ENCODE data around the gene LY9.

DNA sequence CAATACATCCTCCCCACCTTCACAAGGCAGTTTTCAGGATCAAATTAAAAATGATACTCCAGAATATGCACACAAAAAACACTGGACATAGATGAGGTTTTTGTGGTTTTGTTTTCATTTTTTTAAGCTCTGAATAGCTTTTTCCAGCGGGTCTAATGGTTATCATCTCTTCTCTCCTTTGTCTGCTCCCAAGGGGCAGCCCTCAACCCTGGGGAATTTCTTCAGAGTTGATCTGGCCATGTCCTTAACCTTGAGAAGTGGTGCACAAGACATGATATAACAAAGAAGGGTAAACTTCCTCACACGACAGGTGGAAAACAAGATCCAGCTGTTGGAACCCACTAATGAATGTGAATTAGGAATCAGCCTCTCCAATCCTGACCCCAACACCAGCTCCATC lies 68.2 kb downstream of the LY9 start:
- TF ChIP-seq, protein P1, sequence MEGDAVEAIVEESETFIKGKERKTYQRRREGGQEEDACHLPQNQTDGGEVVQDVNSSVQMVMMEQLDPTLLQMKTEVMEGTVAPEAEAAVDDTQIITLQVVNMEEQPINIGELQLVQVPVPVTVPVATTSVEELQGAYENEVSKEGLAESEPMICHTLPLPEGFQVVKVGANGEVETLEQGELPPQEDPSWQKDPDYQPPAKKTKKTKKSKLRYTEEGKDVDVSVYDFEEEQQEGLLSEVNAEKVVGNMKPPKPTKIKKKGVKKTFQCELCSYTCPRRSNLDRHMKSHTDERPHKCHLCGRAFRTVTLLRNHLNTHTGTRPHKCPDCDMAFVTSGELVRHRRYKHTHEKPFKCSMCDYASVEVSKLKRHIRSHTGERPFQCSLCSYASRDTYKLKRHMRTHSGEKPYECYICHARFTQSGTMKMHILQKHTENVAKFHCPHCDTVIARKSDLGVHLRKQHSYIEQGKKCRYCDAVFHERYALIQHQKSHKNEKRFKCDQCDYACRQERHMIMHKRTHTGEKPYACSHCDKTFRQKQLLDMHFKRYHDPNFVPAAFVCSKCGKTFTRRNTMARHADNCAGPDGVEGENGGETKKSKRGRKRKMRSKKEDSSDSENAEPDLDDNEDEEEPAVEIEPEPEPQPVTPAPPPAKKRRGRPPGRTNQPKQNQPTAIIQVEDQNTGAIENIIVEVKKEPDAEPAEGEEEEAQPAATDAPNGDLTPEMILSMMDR (IDR thresholded peaks at IDR 0.05): no peak
- TF ChIP-seq EP300 (IDR thresholded peaks at IDR 0.05) (no peak), POLR2A (IDR thresholded peaks at IDR 0.05) (no peak)

Measured in upper lobe of left lung (tissue), 4 donors.